ENCODE measurements around the gene MRPL24. TPM values are rescaled to one million over a fixed set of nuclear protein-coding genes. Genes with fewer than 3 reads are reported as not detected.

MRPL24 gene
- total and polyA plus RNA-seq, 10 of the 15 experiments (the other 5 are each of a cell fraction or from before 2014, with no cell fraction given): 87.4 to 269 (median 134) TPM

DNA sequence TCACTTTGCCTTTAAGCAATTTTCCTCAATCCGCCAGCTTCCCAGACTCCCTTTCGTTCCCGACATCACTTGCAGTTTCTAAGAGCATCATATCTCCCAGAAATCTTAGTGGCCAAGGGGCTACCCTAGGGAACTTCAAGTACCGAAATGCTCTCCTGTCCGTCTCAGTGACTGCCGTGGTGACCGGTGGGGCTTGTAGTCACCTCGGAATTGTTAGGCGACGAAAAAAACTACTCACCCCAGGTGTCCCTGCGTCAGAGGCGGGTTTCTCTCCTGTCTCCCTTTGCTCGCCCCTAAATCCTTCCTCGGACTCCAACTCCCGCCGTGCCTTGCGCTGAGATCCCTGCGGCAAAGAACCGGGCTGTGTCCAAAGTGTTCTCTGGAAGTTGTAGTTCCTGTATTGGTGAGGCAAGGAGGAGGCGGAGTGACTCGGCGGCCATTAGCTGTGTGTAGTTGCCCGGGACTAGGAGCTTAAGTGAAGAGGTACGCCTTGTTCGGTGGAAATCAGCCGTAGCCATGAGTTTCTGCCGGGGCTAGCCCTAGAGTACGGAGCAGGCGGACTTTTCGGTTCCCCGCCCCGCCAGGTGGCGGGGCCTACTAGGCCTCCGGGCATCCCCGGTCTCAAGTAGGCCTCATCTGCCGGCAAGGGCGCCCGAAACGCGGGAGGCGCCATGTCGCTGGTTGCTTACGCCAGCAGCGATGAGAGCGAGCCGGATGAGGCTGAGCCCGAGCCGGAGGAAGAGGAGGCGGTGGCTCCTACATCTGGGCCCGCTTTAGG is 26.4 kb upstream of the MRPL24 start, which contains the start of gene PRCC (continued):
- TF ChIP-seq, protein P1, sequence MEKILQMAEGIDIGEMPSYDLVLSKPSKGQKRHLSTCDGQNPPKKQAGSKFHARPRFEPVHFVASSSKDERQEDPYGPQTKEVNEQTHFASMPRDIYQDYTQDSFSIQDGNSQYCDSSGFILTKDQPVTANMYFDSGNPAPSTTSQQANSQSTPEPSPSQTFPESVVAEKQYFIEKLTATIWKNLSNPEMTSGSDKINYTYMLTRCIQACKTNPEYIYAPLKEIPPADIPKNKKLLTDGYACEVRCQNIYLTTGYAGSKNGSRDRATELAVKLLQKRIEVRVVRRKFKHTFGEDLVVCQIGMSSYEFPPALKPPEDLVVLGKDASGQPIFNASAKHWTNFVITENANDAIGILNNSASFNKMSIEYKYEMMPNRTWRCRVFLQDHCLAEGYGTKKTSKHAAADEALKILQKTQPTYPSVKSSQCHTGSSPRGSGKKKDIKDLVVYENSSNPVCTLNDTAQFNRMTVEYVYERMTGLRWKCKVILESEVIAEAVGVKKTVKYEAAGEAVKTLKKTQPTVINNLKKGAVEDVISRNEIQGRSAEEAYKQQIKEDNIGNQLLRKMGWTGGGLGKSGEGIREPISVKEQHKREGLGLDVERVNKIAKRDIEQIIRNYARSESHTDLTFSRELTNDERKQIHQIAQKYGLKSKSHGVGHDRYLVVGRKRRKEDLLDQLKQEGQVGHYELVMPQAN (conservative IDR thresholded peaks at IDR 0.05): peak; percentile 96
- peak; percentile 93 for TF ChIP-seq SREBF1 (IDR thresholded peaks at IDR 0.05; ENCODE audit: low read length)
- TF ChIP-seq RBBP5 (conservative IDR thresholded peaks at IDR 0.05): peak; percentile 61; the same call in 1 of the 2 replicates
- TF ChIP-seq GATAD2B (conservative IDR thresholded peaks at IDR 0.05; ENCODE audit: low read depth): peak; percentile 97
- TF ChIP-seq ZNF592 (IDR thresholded peaks at IDR 0.05): peak; percentile 98
- peak; percentile 71; the same call in 1 of the 2 replicates for TF ChIP-seq TAF1 (IDR thresholded peaks at IDR 0.05; ENCODE audit: borderline replicate concordance, low read depth, low read length)
- TF ChIP-seq, protein P2, sequence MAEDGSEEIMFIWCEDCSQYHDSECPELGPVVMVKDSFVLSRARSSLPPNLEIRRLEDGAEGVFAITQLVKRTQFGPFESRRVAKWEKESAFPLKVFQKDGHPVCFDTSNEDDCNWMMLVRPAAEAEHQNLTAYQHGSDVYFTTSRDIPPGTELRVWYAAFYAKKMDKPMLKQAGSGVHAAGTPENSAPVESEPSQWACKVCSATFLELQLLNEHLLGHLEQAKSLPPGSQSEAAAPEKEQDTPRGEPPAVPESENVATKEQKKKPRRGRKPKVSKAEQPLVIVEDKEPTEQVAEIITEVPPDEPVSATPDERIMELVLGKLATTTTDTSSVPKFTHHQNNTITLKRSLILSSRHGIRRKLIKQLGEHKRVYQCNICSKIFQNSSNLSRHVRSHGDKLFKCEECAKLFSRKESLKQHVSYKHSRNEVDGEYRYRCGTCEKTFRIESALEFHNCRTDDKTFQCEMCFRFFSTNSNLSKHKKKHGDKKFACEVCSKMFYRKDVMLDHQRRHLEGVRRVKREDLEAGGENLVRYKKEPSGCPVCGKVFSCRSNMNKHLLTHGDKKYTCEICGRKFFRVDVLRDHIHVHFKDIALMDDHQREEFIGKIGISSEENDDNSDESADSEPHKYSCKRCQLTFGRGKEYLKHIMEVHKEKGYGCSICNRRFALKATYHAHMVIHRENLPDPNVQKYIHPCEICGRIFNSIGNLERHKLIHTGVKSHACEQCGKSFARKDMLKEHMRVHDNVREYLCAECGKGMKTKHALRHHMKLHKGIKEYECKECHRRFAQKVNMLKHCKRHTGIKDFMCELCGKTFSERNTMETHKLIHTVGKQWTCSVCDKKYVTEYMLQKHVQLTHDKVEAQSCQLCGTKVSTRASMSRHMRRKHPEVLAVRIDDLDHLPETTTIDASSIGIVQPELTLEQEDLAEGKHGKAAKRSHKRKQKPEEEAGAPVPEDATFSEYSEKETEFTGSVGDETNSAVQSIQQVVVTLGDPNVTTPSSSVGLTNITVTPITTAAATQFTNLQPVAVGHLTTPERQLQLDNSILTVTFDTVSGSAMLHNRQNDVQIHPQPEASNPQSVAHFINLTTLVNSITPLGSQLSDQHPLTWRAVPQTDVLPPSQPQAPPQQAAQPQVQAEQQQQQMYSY (CRISPR knock-in tag; IDR thresholded peaks at IDR 0.05): no peak
- TF ChIP-seq SRF (IDR thresholded peaks at IDR 0.05; ENCODE audit: low read depth in 2 of 2, low read length in 2 of 2): 0 out of 4 replicates have a peak, but pooled peaks of 1 of the 2 experiments have one; percentile 14
- 0 out of 2 replicates have a peak, but pooled peaks have one; percentile 64 for TF ChIP-seq PML (IDR thresholded peaks at IDR 0.05; ENCODE audit: low read length)
- peak; percentile 51; the same call in 1 of the 2 replicates for TF ChIP-seq E2F4 (IDR thresholded peaks at IDR 0.05; ENCODE audit: low read depth, low read length)
- peak in 1 of 2 experiments; percentile 5; a peak in 1 of 3 replicates for TF ChIP-seq EGR1 (IDR thresholded peaks at IDR 0.05; ENCODE audit: borderline replicate concordance in 1 of 2, low read depth in 2 of 2, low read length in 2 of 2)
- peak; percentile 95 for TF ChIP-seq CREB1 (IDR thresholded peaks at IDR 0.05; ENCODE audit: low read depth)
- TF ChIP-seq MAX (IDR thresholded peaks at IDR 0.05; ENCODE audit: low read depth, low read length): no peak; the same call in 1 of the 2 replicates
- peak; percentile 58 for TF ChIP-seq MYC (IDR thresholded peaks at IDR 0.05; ENCODE audit: insufficient read depth, insufficient read length, insufficient replicate concordance, low read length, severe bottlenecking)
- TF ChIP-seq RFX5 (IDR thresholded peaks at IDR 0.05; ENCODE audit: low read depth, low read length): 0 out of 2 replicates have a peak, but pooled peaks have one; percentile 39
